CD14-positive monocyte (primary cell): Measurements from ENCODE around the gene KLK3. TPM values are rescaled to one million over a fixed set of nuclear protein-coding genes. Genes with fewer than 3 reads are reported as not detected.
A peak's percentile ranks its signal among the peaks of the same experiment; 100 is the strongest.

Experiments used
- DNase-seq, 3 donors: peaks; one replicate each; pipeline ENCODE4 v3.0.0-alpha.2; 2011 to 2022
- H2AFZ ChIP-seq: 2 replicates; pipeline ENCODE4 v1.6.0; 2012; ENCODE audit warnings: mild to moderate bottlenecking, low read depth, low read length, inconsistent platforms; ENCODE audit not compliant: insufficient read depth, poor library complexity, severe bottlenecking
- H3K27ac ChIP-seq, 2 donors: 1 replicate in 1 of 2; 2 replicates in 1 of 2; pipeline ENCODE4 v1.5.1; 2012 to 2013; ENCODE audit warnings: low read length in 2 of 2, control low read depth in 1 of 2, inconsistent platforms in 1 of 2, low read depth in 1 of 2, mild to moderate bottlenecking in 1 of 2
- H3K27me3 ChIP-seq, 2 donors: one replicate each; pipeline versions ENCODE4 v1.6.0 to v1.6.1; 2011 to 2013; ENCODE audit warnings: low read length in 2 of 2; ENCODE audit not compliant: control insufficient read depth in 2 of 2, insufficient read depth in 2 of 2
- H3K36me3 ChIP-seq, 2 donors: replicated peaks in 1 of 2; 1 replicate in 1 of 2; 2 replicates in 1 of 2; pipeline versions ENCODE4 v1.5.1 to v1.6.1; 2012 to 2013; ENCODE audit warnings: low read length in 2 of 2, control low read depth in 1 of 2, inconsistent platforms in 1 of 2, mild to moderate bottlenecking in 1 of 2; ENCODE audit not compliant: insufficient read depth in 2 of 2, control insufficient read depth in 1 of 2
- H3K4me1 ChIP-seq, 2 donors: 1 replicate in 1 of 2; 2 replicates in 1 of 2; pipeline versions ENCODE4 v1.5.1 to v1.6.1; 2012 to 2013; ENCODE audit warnings: low read length in 2 of 2, control low read depth in 1 of 2, inconsistent platforms in 1 of 2, mild to moderate bottlenecking in 1 of 2, moderate library complexity in 1 of 2; ENCODE audit not compliant: insufficient read depth in 2 of 2, control insufficient read depth in 1 of 2
- H3K4me2 ChIP-seq: replicated peaks from 2 replicates; pipeline ENCODE3; 2012; ENCODE audit warnings: low read length, moderate library complexity, mild to moderate bottlenecking; ENCODE audit not compliant: poor library complexity, severe bottlenecking; ENCODE audit errors: extremely low read depth
- H3K4me3 ChIP-seq, 3 experiments: fragments of 200-600 bp in 1 of 3; sonication (generic) in 1 of 3; replicated peaks in 1 of 3; 1 replicate in 2 of 3; 2 replicates in 1 of 3; pipeline ENCODE4 v1.5.1; 2011 to 2013; ENCODE audit warnings: low read length in 3 of 3, mild to moderate bottlenecking in 3 of 3, control low read depth in 2 of 3, low read depth in 2 of 3, inconsistent platforms in 1 of 3, moderate library complexity in 1 of 3
- H3K79me2 ChIP-seq: 2 replicates; pipeline ENCODE4 v1.6.0; 2012; ENCODE audit warnings: mild to moderate bottlenecking, control low read depth, inconsistent platforms, low read length, moderate library complexity; ENCODE audit not compliant: insufficient read depth
- H3K9ac ChIP-seq: 2 replicates; pipeline ENCODE4 v1.6.0; 2017; ENCODE audit warnings: low read length, mild to moderate bottlenecking; ENCODE audit not compliant: insufficient read depth, poor library complexity, severe bottlenecking
- H3K9me3 ChIP-seq, 2 donors: replicated peaks in 1 of 2; 1 replicate in 1 of 2; 2 replicates in 1 of 2; pipeline versions ENCODE4 v1.5.1 to v1.6.1; 2012 to 2013; ENCODE audit warnings: low read length in 2 of 2, control low read depth in 1 of 2; ENCODE audit not compliant: control insufficient read depth in 1 of 2, insufficient read depth in 1 of 2
- H4K20me1 ChIP-seq: 2 replicates; pipeline ENCODE4 v1.6.0; 2012; ENCODE audit warnings: mild to moderate bottlenecking, low read length, control low read depth, moderate library complexity; ENCODE audit not compliant: insufficient read depth
- H3K27ac Mint-ChIP-seq, 7 donors: one replicate each; pipeline ENCODE4 v1.8.0; 2020; ENCODE audit warnings: mild to moderate bottlenecking in 7 of 7, mixed read lengths in 7 of 7, moderate library complexity in 6 of 7, inconsistent platforms in 2 of 7
- H3K27me3 Mint-ChIP-seq, 3 donors: one replicate each; pipeline ENCODE4 v1.8.0; 2021 to 2022; ENCODE audit warnings: low read depth in 3 of 3, mild to moderate bottlenecking in 3 of 3, mixed read lengths in 3 of 3, moderate library complexity in 3 of 3, inconsistent platforms in 1 of 3
- H3K36me3 Mint-ChIP-seq, 2 donors: one replicate each; pipeline ENCODE4 v1.8.0; 2020; ENCODE audit warnings: mixed read lengths in 2 of 2, inconsistent platforms in 1 of 2, mild to moderate bottlenecking in 1 of 2
- H3K4me1 Mint-ChIP-seq: one replicate; pipeline ENCODE4 v1.8.0; 2020; ENCODE audit warnings: mild to moderate bottlenecking, mixed read lengths
- H3K4me3 Mint-ChIP-seq, 2 donors: one replicate each; pipeline ENCODE4 v1.8.0; 2020; ENCODE audit warnings: mild to moderate bottlenecking in 2 of 2, mixed read lengths in 2 of 2, moderate library complexity in 1 of 2
- H3K9me3 Mint-ChIP-seq, 7 donors: one replicate each; pipeline ENCODE4 v1.8.0; 2020 to 2022; ENCODE audit warnings: mixed read lengths in 7 of 7, mild to moderate bottlenecking in 6 of 7, moderate library complexity in 6 of 7, inconsistent platforms in 2 of 7
- WGBS: methylation state at CpG from one replicate; pipeline ENCODE4 v1.1.5; 2013; ENCODE audit warnings: missing lambda C conversion rate; ENCODE audit not compliant: insufficient coverage; 5-methylcytosine and 5-hydroxymethylcytosine counted together
- intact Hi-C, 2 donors: fragments of 100-400 bp; cut with micrococcal nuclease; formaldehyde crosslinking; loops; one replicate each; pipeline versions ENCODE4 v1.15.0 to v1.15.1; 2023
- polyA plus RNA-seq, 3 donors: library from polyadenylated mRNA; depleted of rRNA in 1 of 3; unstranded in 2 of 3; stranded (reverse) in 1 of 3; fragments of 300-500 nt in 2 of 3; fragments of >200 nt in 1 of 3; fragmentation: Illumina TruSeq in 2 of 3; gene quantifications; 1 replicate in 2 of 3; 2 replicates in 1 of 3; pipeline ENCODE4 v1.2.3, GENCODE V29; 2012 to 2021
- TF ChIP-seq, protein P1 (sequence below): fragments of 200-600 bp; IDR thresholded peaks from one replicate; pipeline ENCODE4 v1.8.0; 2022; ENCODE audit warnings: antibody characterized with exemption, mild to moderate bottlenecking

KLK3 gene
- polyA plus RNA-seq, 3 donors, result not detected

DNA sequence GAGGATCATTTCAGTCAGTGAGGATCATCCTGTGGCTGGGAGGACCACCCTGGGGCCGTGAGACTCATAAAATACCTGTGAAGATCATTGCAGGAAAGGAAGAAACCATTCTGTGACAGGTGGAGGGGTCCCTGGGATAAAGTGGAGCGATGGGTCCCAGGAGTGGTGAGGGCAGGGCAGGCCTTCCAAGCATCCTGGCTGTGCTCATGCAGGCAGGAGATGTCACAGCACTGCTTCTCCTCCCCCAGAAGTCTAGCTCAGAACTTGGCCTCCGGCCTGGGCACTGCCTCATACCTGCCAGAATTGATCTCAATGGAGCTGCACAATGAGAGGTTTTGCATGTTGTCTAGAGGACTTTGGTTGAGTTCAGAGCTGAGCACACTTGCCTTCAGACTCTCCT lies 42.2 kb upstream of the KLK3 start:
- H3K36me3 Mint-ChIP-seq, result no peaks in the 10 kb centered on the region
- Histone ChIP-seq H3K9me3 (peaks cover 5 to 6% of the 10 kb centered on the region in 2 donors), H3K9ac (no peak overlapping the region), H3K79me2 (no peaks in the 10 kb centered on the region), H3K4me1 (no peaks in the 10 kb centered on the region), H3K4me3 (no peak overlapping the region), H3K27me3 (peaks cover 0 to 17% of the 10 kb centered on the region in 2 donors), H2AFZ (no peak overlapping the region), H3K27ac (no peak overlapping the region), H4K20me1 (no peaks in the 10 kb centered on the region), H3K4me2 (no peak overlapping the region), H3K36me3 (no peaks in the 10 kb centered on the region)
- TF ChIP-seq, protein P1, sequence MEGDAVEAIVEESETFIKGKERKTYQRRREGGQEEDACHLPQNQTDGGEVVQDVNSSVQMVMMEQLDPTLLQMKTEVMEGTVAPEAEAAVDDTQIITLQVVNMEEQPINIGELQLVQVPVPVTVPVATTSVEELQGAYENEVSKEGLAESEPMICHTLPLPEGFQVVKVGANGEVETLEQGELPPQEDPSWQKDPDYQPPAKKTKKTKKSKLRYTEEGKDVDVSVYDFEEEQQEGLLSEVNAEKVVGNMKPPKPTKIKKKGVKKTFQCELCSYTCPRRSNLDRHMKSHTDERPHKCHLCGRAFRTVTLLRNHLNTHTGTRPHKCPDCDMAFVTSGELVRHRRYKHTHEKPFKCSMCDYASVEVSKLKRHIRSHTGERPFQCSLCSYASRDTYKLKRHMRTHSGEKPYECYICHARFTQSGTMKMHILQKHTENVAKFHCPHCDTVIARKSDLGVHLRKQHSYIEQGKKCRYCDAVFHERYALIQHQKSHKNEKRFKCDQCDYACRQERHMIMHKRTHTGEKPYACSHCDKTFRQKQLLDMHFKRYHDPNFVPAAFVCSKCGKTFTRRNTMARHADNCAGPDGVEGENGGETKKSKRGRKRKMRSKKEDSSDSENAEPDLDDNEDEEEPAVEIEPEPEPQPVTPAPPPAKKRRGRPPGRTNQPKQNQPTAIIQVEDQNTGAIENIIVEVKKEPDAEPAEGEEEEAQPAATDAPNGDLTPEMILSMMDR, result no peak
- intact Hi-C loops, result no loop called here
- no peak for DNase-seq
- H3K9me3 Mint-ChIP-seq, result peaks cover 3 to 15% (median 8%) of the 10 kb centered on the region in 7 donors
- peaks cover 35 to 53% (median 39%) of the 10 kb centered on the region in 3 donors for H3K27me3 Mint-ChIP-seq
- H3K4me3 Mint-ChIP-seq, result no peak overlapping the region
- WGBS, result 100% methylated on average over 1 of the region's 3 CpGs
- no peaks in the 10 kb centered on the region for H3K4me1 Mint-ChIP-seq
- peak overlapping the region in 1 of 7 donors; percentile 34 for H3K27ac Mint-ChIP-seq

DNA sequence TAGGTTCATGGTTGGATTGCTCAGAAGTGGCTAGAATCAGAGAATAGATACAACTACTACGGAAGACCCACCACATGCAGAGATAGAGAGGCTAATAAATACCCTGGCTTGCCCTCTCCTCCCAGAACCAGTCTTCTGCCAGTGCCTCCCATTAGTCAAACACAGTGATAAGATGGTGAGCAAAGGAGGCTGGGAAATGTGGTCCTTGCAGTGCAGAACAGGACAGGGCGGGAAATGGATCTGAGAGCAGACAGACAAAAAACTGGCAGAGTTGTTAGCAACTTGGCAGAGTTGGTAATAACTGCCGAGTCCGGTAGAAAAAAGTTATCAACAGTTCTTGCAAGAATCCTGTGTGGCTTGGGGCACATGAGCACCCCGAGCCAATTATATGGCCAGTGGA lies 39.8 kb upstream of the KLK3 start:
- intact Hi-C loops, result no loop called here
- Mint-ChIP-seq H3K27ac (no peak overlapping the region), H3K36me3 (peaks cover 0 to 3% of the 10 kb centered on the region in 2 donors), H3K4me1 (peaks cover 15% of the 10 kb centered on the region), H3K27me3 (peaks cover 52 to 69% (median 59%) of the 10 kb centered on the region in 3 donors), H3K4me3 (no peak overlapping the region), H3K9me3 (peaks cover 3 to 18% (median 12%) of the 10 kb centered on the region in 7 donors)
- 95% methylated on average over 4 of the region's 5 CpGs for WGBS
- H3K9ac ChIP-seq, result no peak overlapping the region
- H3K36me3 ChIP-seq, result no peaks in the 10 kb centered on the region
- TF ChIP-seq, protein P1, result no peak
- H3K27me3 ChIP-seq, result peaks cover 0 to 38% of the 10 kb centered on the region in 2 donors
- no peak for DNase-seq
- no peak overlapping the region for H3K4me2 ChIP-seq
- H3K4me1 ChIP-seq, result peaks cover 8 to 10% of the 10 kb centered on the region in 2 donors
- H4K20me1 ChIP-seq, result no peaks in the 10 kb centered on the region
- H3K9me3 ChIP-seq, result peaks cover 5 to 6% of the 10 kb centered on the region in 2 donors
- H3K4me3 ChIP-seq, result no peak overlapping the region
- no peak overlapping the region for H3K27ac ChIP-seq
- H2AFZ ChIP-seq, result no peak overlapping the region
- no peaks in the 10 kb centered on the region for H3K79me2 ChIP-seq
